Measurements from ENCODE around the gene RNF13.

The RNF13 gene

DNA sequence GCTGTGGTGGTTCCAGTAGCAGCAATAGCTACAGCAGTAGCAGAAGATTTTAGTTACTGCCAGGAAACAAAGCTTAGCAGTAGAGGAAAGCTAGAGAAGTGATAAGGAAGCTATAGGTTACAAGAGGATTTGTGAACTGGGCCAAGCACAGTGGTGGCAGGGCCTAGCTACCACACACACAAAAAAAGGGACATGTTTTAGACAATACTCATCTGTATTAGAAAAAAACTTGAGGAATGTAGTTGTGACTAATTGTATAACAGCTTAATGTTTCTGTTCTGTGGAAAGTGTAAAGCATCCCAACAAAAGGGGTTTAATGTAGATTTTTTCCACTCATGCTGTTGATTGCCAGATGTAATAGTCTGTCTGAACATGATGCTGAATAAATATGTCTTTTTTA lies 187.6 kb downstream of the RNF13 start:
- no peak for TF ChIP-seq CTCF (IDR thresholded peaks at IDR 0.05; ENCODE audit: low read depth, low read length)
- no peak overlapping the region for H3K4me3 ChIP-seq (replicated peaks in 1 of 2; ENCODE audit: low read depth in 2 of 2, low read length in 2 of 2)
- peak in 1 of 2 donors; percentile 7 for DNase-seq (ENCODE audit: low read depth in 2 of 2)

DNA sequence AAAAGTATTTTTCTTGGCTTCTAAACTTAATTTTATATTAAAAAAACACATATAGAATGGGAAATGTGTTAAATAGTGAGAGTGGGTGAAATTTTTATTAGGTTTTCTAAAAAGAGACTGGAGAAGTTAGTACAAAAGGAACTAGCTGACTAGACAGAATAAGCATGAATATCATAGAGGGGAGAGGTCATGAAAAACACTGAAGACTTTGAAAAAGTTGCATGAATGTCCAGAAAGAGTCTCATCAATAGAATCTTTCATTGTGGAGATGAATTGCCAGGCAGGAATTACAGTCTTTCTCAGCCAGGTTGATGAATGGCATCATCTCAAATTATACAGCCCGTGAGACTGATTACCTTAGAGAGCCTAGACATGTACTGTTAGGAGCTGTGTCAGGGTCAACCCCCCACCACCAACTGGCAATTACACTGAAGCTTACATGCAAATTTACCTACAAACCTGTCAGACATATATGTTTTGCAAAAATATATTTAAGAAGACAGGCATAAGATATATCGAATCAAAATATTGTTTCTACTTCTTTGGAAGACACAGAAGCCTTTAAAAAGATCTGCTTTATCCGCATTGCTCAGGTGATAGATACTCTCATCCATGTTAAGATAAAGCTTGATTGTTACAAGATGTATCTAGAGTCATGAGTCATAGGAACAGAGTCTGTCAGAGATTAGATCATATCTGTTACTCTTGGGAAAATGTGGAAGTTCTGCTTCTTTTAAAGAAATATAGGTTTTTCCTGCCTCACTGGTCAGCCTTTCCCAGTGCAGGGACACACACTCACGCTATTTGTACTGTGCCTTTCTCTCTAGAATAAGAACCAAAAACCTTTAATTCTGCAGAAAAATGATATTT lies 192.5 kb downstream of the RNF13 start:
- no peak for TF ChIP-seq CTCF (IDR thresholded peaks at IDR 0.05; ENCODE audit: low read depth, low read length)
- peak in 1 of 2 donors; percentile 45 for DNase-seq (ENCODE audit: low read depth in 2 of 2)
- H3K4me3 ChIP-seq (replicated peaks in 1 of 2; ENCODE audit: low read depth in 2 of 2, low read length in 2 of 2): no peak overlapping the region

DNA sequence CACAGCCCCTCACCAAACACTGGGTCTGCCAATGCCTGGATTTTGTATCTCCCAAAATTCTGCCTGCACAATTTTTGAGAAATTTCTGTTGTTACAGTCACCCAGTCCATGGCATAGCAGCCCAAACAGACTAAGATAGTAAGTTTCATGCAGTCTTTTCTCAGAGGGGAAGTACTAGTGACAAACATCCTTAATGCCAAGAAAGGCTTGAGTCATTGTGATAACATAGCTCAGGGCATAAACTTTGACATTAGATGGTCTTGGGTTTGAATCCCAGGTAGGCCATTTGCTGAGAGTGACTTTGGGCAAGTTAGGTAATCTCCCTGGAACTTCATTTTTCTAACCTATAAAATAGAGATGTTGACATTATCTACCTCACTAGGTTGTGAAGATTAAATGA lies 193.8 kb downstream of the RNF13 start:
- TF ChIP-seq CTCF (IDR thresholded peaks at IDR 0.05; ENCODE audit: low read depth, low read length): no peak
- peak in 1 of 2 donors; percentile 7 for DNase-seq (ENCODE audit: low read depth in 2 of 2)
- no peak overlapping the region for H3K4me3 ChIP-seq (replicated peaks in 1 of 2; ENCODE audit: low read depth in 2 of 2, low read length in 2 of 2)
